Astrocyte (in vitro differentiated cells and primary cell): ENCODE measurements around the gene ABHD17A.

Experiments used
- CTCF ChIP-seq: IDR thresholded peaks from 2 replicates; pipeline ENCODE4 v1.5.1; 2011; ENCODE audit warnings: low read depth, mild to moderate bottlenecking, inconsistent platforms, low read length, moderate library complexity; ENCODE audit not compliant: insufficient read depth
- EZH2 ChIP-seq: IDR thresholded peaks from 2 replicates; pipeline ENCODE4 v1.6.1; 2012; ENCODE audit warnings: mild to moderate bottlenecking, low read length, inconsistent platforms; ENCODE audit not compliant: insufficient read depth

- TF ChIP-seq CTCF, result no peak
- TF ChIP-seq EZH2, result no peak
Observed at GRCh38 chr19:1841209-1841924, 43.9 kb downstream of the ABHD17A start.
